ENCODE data around the gene APOBEC3A.
A peak's percentile ranks its signal among the peaks of the same experiment; 100 is the strongest.

Gene APOBEC3A

GRCh38 chr22:38957046-38957770 lies at the start of gene APOBEC3A:
Gene APOBEC3A (plus strand): TSS chr22:38957609. CDS start chr22:38957692, 83 bp downstream.
- DNase-seq: no peak

- no peak for DNase-seq
Measured at GRCh38 chr22:38907767-38908166, 49.6 kb upstream of the APOBEC3A start.

GRCh38 chr22:38911434-38911833 lies 46.0 kb upstream of the APOBEC3A start:
- no peak for DNase-seq

GRCh38 chr22:38919631-38920190 lies 37.7 kb upstream of the APOBEC3A start:
- DNase-seq: no peak

- peak; percentile 5 for DNase-seq
Measured at GRCh38 chr22:38921120-38921519, 36.3 kb upstream of the APOBEC3A start.

GRCh38 chr22:38921806-38922205 lies 35.6 kb upstream of the APOBEC3A start:
- no peak for DNase-seq

- peak; percentile 88 for DNase-seq
Measured at GRCh38 chr22:38923463-38924346, 33.7 kb upstream of the APOBEC3A start.

- peak; percentile 88 for DNase-seq
Measured at GRCh38 chr22:38924347-38924952, 33.0 kb upstream of the APOBEC3A start.

- no peak for DNase-seq
Measured at GRCh38 chr22:38925571-38926041, 31.8 kb upstream of the APOBEC3A start.

- DNase-seq: peak; percentile 13
Measured at GRCh38 chr22:38927033-38927781, 30.2 kb upstream of the APOBEC3A start.

GRCh38 chr22:38930512-38930911 lies 26.9 kb upstream of the APOBEC3A start:
- DNase-seq: no peak

- DNase-seq: peak; percentile 77
Measured at GRCh38 chr22:38935023-38935422, 22.4 kb upstream of the APOBEC3A start.

GRCh38 chr22:38935616-38936015 lies 21.8 kb upstream of the APOBEC3A start:
- no peak for DNase-seq

- no peak for DNase-seq
Measured at GRCh38 chr22:38936562-38936961, 20.8 kb upstream of the APOBEC3A start.

GRCh38 chr22:38937036-38937435 lies 20.4 kb upstream of the APOBEC3A start:
- no peak for DNase-seq

GRCh38 chr22:38937541-38937940 lies 19.9 kb upstream of the APOBEC3A start:
- no peak for DNase-seq

GRCh38 chr22:38938221-38938620 lies 19.2 kb upstream of the APOBEC3A start:
- no peak for DNase-seq

- no peak for DNase-seq
Measured at GRCh38 chr22:38938925-38939324, 18.5 kb upstream of the APOBEC3A start.

GRCh38 chr22:38940811-38941384 lies 16.5 kb upstream of the APOBEC3A start:
- no peak for DNase-seq

GRCh38 chr22:38941488-38941987 lies 15.9 kb upstream of the APOBEC3A start:
- no peak for DNase-seq

- no peak for DNase-seq
Measured at GRCh38 chr22:38942702-38943101, 14.7 kb upstream of the APOBEC3A start.

- DNase-seq: no peak
Measured at GRCh38 chr22:38943201-38943600, 14.2 kb upstream of the APOBEC3A start.

All from NCI-H774 (cell line).